ENCODE results near the gene CTNNA3.

DNA sequence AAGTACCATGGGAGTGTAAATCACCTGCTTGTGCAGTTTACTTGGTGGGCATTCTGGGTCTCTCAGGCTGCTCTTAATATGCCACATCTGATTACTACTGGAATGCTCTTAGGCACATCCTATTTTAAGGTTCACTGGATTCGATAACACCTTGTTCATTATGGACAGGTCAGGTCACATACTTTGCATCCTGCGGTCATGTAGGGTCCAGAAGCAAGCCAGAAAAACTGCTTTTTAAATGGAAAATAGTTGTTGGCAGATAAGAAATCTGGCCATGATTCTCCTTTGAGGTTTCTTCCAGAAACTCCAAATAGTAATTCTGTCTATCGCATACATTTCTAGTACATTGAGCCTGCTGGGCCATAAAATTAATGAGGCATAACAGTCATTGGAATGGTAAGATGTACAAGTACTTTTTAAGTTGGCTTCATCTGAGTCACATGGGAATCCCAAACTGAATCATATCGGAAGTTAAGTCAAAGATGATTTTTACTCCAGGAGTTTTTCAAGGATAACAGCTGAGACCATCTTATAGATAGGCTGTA lies 398.3 kb downstream of the CTNNA3 start:
- TF ChIP-seq, protein P1, sequence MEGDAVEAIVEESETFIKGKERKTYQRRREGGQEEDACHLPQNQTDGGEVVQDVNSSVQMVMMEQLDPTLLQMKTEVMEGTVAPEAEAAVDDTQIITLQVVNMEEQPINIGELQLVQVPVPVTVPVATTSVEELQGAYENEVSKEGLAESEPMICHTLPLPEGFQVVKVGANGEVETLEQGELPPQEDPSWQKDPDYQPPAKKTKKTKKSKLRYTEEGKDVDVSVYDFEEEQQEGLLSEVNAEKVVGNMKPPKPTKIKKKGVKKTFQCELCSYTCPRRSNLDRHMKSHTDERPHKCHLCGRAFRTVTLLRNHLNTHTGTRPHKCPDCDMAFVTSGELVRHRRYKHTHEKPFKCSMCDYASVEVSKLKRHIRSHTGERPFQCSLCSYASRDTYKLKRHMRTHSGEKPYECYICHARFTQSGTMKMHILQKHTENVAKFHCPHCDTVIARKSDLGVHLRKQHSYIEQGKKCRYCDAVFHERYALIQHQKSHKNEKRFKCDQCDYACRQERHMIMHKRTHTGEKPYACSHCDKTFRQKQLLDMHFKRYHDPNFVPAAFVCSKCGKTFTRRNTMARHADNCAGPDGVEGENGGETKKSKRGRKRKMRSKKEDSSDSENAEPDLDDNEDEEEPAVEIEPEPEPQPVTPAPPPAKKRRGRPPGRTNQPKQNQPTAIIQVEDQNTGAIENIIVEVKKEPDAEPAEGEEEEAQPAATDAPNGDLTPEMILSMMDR (IDR thresholded peaks at IDR 0.05; ENCODE audit: extremely low read depth in 1 of 2, insufficient read depth in 1 of 2, low read depth in 1 of 2, low read length in 2 of 2): no peak
- TF ChIP-seq POLR2A (IDR thresholded peaks at IDR 0.05; ENCODE audit: low read depth, low read length) (no peak), EZH2 (IDR thresholded peaks at IDR 0.05; ENCODE audit: borderline replicate concordance, low read depth, low read length, severe bottlenecking) (no peak)
